K562 (cell line): ENCODE results near the gene GRIK1. TPM values are rescaled to one million over a fixed set of nuclear protein-coding genes. Genes with fewer than 3 reads are reported as not detected.

Source experiments
- ATF3 ChIP-seq, 2 experiments: fragments of 450-650 bp in 1 of 2; sonication (generic) in 1 of 2; formaldehyde crosslinking in 1 of 2; IDR thresholded peaks in 1 of 2; conservative IDR thresholded peaks in 1 of 2; 2 replicates each; pipeline versions ENCODE4 v1.6.1 to v1.8.1; 2016 to 2023; ENCODE audit warnings: mild to moderate bottlenecking in 2 of 2, moderate library complexity in 2 of 2, inconsistent platforms in 1 of 2, missing genetic modification reagents in 1 of 2
- BACH1 ChIP-seq: fragments of 200-800 bp; sonication (Bioruptor generic); IDR thresholded peaks from 2 replicates; pipeline ENCODE4 v1.6.1; 2016; ENCODE audit warnings: missing genetic modification characterization, missing compliant biosample characterization
- CTCF ChIP-seq, 3 experiments: IDR thresholded peaks in 2 of 3; conservative IDR thresholded peaks in 1 of 3; 2 replicates each; pipeline ENCODE4 v1.5.1; 2011 to 2012; ENCODE audit warnings: low read length in 3 of 3, mild to moderate bottlenecking in 3 of 3, control low read depth in 2 of 3, improper control_type of control experiment in 1 of 3, inconsistent platforms in 1 of 3, low read depth in 1 of 3, mixed read lengths in 1 of 3, moderate library complexity in 1 of 3; ENCODE audit not compliant: insufficient read depth in 2 of 3
- ELF1 ChIP-seq: fragments of 200-800 bp; sonication (Bioruptor generic); IDR thresholded peaks from 2 replicates; pipeline ENCODE4 v1.6.1; 2016; ENCODE audit warnings: missing genetic modification characterization, missing compliant biosample characterization
- FOSL1 ChIP-seq: fragments of 200-800 bp; sonication (Bioruptor generic); conservative IDR thresholded peaks from 2 replicates; pipeline ENCODE4 v1.6.1; 2016; ENCODE audit warnings: missing genetic modification characterization, missing compliant biosample characterization
- KDM1A ChIP-seq, 2 experiments: fragments of 450-650 bp; IDR thresholded peaks; 2 replicates each; pipeline ENCODE4 v1.6.1; 2016; ENCODE audit warnings: mild to moderate bottlenecking in 2 of 2
- NR2C2 ChIP-seq, 2 experiments: fragments of 200-800 bp in 1 of 2; sonication (Bioruptor generic) in 1 of 2; sonication (generic) in 1 of 2; formaldehyde crosslinking in 1 of 2; IDR thresholded peaks; 2 replicates each; pipeline versions ENCODE4 v1.6.1 to v1.8.0; 2016 to 2022; ENCODE audit warnings: mild to moderate bottlenecking in 1 of 2, missing compliant biosample characterization in 1 of 2, missing genetic modification characterization in 1 of 2, missing genetic modification reagents in 1 of 2
- ZNF143 ChIP-seq: sonication (generic); formaldehyde crosslinking; IDR thresholded peaks from 2 replicates; pipeline ENCODE4 v1.9.0; 2022; ENCODE audit warnings: mild to moderate bottlenecking, missing genetic modification reagents
- ZNF175 ChIP-seq: fragments of 200-800 bp; sonication (Bioruptor generic); IDR thresholded peaks from 2 replicates; pipeline ENCODE4 v1.6.1; 2016; ENCODE audit warnings: low read depth, mild to moderate bottlenecking, missing genetic modification characterization, missing compliant biosample characterization
- polyA plus RNA-seq, 8 experiments: library from polyadenylated mRNA; depleted of rRNA in 4 of 8; stranded (reverse) in 5 of 8; unstranded in 3 of 8; fragments of >200 nt; fragmentation: Nextera tagmentation in 2 of 8; fragmentation: Illumina TruSeq in 1 of 8; extraction: Ambion mirVana in 2 of 8; extraction: Trizol in 1 of 8; gene quantifications; 2 replicates each; pipeline versions ENCODE4 v1.2.1 to v1.2.3, GENCODE V29; 2011 to 2014; ENCODE audit warnings: inconsistent platforms in 1 of 8, missing spikeins in 1 of 8
- total RNA-seq, 7 experiments: library from RNA; depleted of rRNA in 6 of 7; stranded (reverse); fragments of >200 nt in 6 of 7; fragmentation: Illumina TruSeq in 2 of 7; extraction: Trizol in 2 of 7; gene quantifications; 2 replicates each; pipeline versions ENCODE4 v1.2.1 to v1.2.3, GENCODE V29; 2011 to 2021; ENCODE audit warnings: low replicate concordance in 1 of 7
- TF ChIP-seq, protein P1 (sequence below): fragments of 450-650 bp; IDR thresholded peaks from 2 replicates; pipeline ENCODE4 v1.6.1; 2016; ENCODE audit warnings: mild to moderate bottlenecking, moderate library complexity

GRIK1 gene
- total and polyA plus RNA-seq, 9 of the 15 experiments (the other 6 are each of a cell fraction or from before 2014, with no cell fraction given), result 0.17 to 2.8 (median 0.53) TPM

GRCh38 chr21:29904359-29905282 lies 35.2 kb downstream of the GRIK1 start (continued):
- TF ChIP-seq, protein P1, sequence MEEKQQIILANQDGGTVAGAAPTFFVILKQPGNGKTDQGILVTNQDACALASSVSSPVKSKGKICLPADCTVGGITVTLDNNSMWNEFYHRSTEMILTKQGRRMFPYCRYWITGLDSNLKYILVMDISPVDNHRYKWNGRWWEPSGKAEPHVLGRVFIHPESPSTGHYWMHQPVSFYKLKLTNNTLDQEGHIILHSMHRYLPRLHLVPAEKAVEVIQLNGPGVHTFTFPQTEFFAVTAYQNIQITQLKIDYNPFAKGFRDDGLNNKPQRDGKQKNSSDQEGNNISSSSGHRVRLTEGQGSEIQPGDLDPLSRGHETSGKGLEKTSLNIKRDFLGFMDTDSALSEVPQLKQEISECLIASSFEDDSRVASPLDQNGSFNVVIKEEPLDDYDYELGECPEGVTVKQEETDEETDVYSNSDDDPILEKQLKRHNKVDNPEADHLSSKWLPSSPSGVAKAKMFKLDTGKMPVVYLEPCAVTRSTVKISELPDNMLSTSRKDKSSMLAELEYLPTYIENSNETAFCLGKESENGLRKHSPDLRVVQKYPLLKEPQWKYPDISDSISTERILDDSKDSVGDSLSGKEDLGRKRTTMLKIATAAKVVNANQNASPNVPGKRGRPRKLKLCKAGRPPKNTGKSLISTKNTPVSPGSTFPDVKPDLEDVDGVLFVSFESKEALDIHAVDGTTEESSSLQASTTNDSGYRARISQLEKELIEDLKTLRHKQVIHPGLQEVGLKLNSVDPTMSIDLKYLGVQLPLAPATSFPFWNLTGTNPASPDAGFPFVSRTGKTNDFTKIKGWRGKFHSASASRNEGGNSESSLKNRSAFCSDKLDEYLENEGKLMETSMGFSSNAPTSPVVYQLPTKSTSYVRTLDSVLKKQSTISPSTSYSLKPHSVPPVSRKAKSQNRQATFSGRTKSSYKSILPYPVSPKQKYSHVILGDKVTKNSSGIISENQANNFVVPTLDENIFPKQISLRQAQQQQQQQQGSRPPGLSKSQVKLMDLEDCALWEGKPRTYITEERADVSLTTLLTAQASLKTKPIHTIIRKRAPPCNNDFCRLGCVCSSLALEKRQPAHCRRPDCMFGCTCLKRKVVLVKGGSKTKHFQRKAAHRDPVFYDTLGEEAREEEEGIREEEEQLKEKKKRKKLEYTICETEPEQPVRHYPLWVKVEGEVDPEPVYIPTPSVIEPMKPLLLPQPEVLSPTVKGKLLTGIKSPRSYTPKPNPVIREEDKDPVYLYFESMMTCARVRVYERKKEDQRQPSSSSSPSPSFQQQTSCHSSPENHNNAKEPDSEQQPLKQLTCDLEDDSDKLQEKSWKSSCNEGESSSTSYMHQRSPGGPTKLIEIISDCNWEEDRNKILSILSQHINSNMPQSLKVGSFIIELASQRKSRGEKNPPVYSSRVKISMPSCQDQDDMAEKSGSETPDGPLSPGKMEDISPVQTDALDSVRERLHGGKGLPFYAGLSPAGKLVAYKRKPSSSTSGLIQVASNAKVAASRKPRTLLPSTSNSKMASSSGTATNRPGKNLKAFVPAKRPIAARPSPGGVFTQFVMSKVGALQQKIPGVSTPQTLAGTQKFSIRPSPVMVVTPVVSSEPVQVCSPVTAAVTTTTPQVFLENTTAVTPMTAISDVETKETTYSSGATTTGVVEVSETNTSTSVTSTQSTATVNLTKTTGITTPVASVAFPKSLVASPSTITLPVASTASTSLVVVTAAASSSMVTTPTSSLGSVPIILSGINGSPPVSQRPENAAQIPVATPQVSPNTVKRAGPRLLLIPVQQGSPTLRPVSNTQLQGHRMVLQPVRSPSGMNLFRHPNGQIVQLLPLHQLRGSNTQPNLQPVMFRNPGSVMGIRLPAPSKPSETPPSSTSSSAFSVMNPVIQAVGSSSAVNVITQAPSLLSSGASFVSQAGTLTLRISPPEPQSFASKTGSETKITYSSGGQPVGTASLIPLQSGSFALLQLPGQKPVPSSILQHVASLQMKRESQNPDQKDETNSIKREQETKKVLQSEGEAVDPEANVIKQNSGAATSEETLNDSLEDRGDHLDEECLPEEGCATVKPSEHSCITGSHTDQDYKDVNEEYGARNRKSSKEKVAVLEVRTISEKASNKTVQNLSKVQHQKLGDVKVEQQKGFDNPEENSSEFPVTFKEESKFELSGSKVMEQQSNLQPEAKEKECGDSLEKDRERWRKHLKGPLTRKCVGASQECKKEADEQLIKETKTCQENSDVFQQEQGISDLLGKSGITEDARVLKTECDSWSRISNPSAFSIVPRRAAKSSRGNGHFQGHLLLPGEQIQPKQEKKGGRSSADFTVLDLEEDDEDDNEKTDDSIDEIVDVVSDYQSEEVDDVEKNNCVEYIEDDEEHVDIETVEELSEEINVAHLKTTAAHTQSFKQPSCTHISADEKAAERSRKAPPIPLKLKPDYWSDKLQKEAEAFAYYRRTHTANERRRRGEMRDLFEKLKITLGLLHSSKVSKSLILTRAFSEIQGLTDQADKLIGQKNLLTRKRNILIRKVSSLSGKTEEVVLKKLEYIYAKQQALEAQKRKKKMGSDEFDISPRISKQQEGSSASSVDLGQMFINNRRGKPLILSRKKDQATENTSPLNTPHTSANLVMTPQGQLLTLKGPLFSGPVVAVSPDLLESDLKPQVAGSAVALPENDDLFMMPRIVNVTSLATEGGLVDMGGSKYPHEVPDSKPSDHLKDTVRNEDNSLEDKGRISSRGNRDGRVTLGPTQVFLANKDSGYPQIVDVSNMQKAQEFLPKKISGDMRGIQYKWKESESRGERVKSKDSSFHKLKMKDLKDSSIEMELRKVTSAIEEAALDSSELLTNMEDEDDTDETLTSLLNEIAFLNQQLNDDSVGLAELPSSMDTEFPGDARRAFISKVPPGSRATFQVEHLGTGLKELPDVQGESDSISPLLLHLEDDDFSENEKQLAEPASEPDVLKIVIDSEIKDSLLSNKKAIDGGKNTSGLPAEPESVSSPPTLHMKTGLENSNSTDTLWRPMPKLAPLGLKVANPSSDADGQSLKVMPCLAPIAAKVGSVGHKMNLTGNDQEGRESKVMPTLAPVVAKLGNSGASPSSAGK, result peak; percentile 55
- 0 out of 4 replicates have a peak, but pooled peaks of 1 of the 2 experiments have one; percentile 13 for TF ChIP-seq KDM1A (IDR thresholded peaks at IDR 0.05)
- TF ChIP-seq ZNF175 (CRISPR knock-in tag), result peak; percentile 37; the same call in 1 of the 2 replicates
- TF ChIP-seq ATF3 (IDR thresholded peaks at IDR 0.05), result peak; percentile 36; the same call in 1 of the 2 replicates
- TF ChIP-seq ATF3 (CRISPR knock-in tag; conservative IDR thresholded peaks at IDR 0.05), result no peak
- TF ChIP-seq ELF1 (tag), result peak; percentile 49; the same call in 1 of the 2 replicates
- peak; percentile 57 for TF ChIP-seq FOSL1 (tag)
- no peak for TF ChIP-seq ZNF143
- TF ChIP-seq CTCF (IDR thresholded peaks at IDR 0.05 in 2 of 3, conservative IDR thresholded peaks at IDR 0.05 in 1 of 3; ENCODE audit: insufficient read depth in 2 of 3, low read depth in 1 of 3, low read length in 3 of 3), result peak in 1 of 3 experiments; percentile 32; a peak in 2 of 6 replicates
- TF ChIP-seq NR2C2 (CRISPR knock-in tag; IDR thresholded peaks at IDR 0.05), result no peak
- TF ChIP-seq NR2C2 (tag; IDR thresholded peaks at IDR 0.05), result peak; percentile 21; the same call in 1 of the 2 replicates
- TF ChIP-seq BACH1 (tag), result no peak
